ENCODE results near the gene ARL6IP6. TPM values are rescaled to one million over a fixed set of nuclear protein-coding genes. Genes with fewer than 3 reads are reported as not detected.

ARL6IP6 gene
- total and polyA plus RNA-seq, 10 of the 15 experiments (the other 5 are each of a cell fraction or from before 2014, with no cell fraction given): 15.8 to 87.3 (median 28.4) TPM

DNA sequence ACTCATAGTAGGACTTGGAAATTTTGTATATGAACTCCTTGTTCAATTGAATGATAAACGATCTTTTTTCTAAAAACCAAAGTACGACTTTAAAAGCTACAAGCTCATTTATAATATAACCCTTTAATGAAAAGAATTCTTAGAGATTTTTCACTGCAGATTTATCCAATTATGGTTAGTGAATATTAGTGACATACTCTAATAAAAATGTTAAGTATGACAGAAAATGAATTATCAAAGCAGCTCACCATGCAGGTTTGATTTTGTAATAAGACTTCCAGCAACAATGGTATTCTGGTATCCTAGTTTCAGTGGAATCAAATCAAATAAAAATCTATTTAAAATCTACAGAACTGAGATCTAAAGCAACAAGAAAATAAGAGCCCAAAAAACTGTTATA lies 39.6 kb upstream of the ARL6IP6 start:
- Histone ChIP-seq H3K9ac (ENCODE audit: control insufficient read depth, insufficient read depth, low read length) (no peak overlapping the region), H3K4me1 (ENCODE audit: control insufficient read depth, insufficient read depth, low read length) (no peaks in the 10 kb centered on the region), H3K79me2 (ENCODE audit: control insufficient read depth, insufficient read depth, low read length) (peaks cover 3% of the 10 kb centered on the region), H3K27me3 (replicated peaks in 1 of 2; ENCODE audit: control insufficient read depth in 2 of 2, insufficient read depth in 2 of 2, low read length in 1 of 2) (no peaks in the 10 kb centered on the region), H2AFZ (ENCODE audit: control insufficient read depth, low read depth, low read length) (no peak overlapping the region), H3K4me2 (ENCODE audit: control insufficient read depth, insufficient read depth) (no peak overlapping the region), H3K9me3 (replicated peaks; ENCODE audit: control insufficient read depth, insufficient read depth, low read length) (no peaks in the 10 kb centered on the region), H3K27ac (ENCODE audit: control insufficient read depth, insufficient read depth) (no peak overlapping the region), H4K20me1 (ENCODE audit: control insufficient read depth, insufficient read depth) (no peaks in the 10 kb centered on the region), H3K36me3 (ENCODE audit: control insufficient read depth in 2 of 2, insufficient read depth in 2 of 2, low read length in 1 of 2) (peaks cover 8 to 31% of the 10 kb centered on the region in 2 experiments), H3K4me3 (no peak overlapping the region)
- ChIA-PET CTCF (no interaction called here), POLR2A (no interaction called here), RAD21 (ENCODE audit: unreplicated experiment) (no interaction called here), SMC1A (ENCODE audit: uncharacterized antibody, unreplicated experiment) (no interaction called here)
- in situ Hi-C loops (cut with MboI): no loop called here
- ATAC-seq (no peak), FAIRE-seq (no peak), DNase-seq (ENCODE audit: low read depth, low spot score) (no peak)
- BruUV-seq (replicated peaks): no TSS peak
- intact Hi-C loops (cut with micrococcal nuclease; ENCODE audit: unreplicated experiment): no loop called here
- 100% methylated on average over 2 of the region's 2 CpGs for WGBS (ENCODE audit: insufficient coverage, insufficient replicate concordance, low lambda C conversion rate, missing lambda C conversion rate)
- TF ChIP-seq ASH2L (IDR thresholded peaks at IDR 0.05; ENCODE audit: borderline replicate concordance, low read depth): no peak
- TF ChIP-seq YBX1 (IDR thresholded peaks at IDR 0.05): no peak
- TF ChIP-seq SREBF1 (IDR thresholded peaks at IDR 0.05; ENCODE audit: low read length): no peak
- no peak for TF ChIP-seq IRF4 (IDR thresholded peaks at IDR 0.05; ENCODE audit: low read depth, low read length)
- no peak for TF ChIP-seq MTA3 (IDR thresholded peaks at IDR 0.05; ENCODE audit: borderline replicate concordance, low read length)
- no peak for TF ChIP-seq HDGF (IDR thresholded peaks at IDR 0.05)
- TF ChIP-seq, protein P1, sequence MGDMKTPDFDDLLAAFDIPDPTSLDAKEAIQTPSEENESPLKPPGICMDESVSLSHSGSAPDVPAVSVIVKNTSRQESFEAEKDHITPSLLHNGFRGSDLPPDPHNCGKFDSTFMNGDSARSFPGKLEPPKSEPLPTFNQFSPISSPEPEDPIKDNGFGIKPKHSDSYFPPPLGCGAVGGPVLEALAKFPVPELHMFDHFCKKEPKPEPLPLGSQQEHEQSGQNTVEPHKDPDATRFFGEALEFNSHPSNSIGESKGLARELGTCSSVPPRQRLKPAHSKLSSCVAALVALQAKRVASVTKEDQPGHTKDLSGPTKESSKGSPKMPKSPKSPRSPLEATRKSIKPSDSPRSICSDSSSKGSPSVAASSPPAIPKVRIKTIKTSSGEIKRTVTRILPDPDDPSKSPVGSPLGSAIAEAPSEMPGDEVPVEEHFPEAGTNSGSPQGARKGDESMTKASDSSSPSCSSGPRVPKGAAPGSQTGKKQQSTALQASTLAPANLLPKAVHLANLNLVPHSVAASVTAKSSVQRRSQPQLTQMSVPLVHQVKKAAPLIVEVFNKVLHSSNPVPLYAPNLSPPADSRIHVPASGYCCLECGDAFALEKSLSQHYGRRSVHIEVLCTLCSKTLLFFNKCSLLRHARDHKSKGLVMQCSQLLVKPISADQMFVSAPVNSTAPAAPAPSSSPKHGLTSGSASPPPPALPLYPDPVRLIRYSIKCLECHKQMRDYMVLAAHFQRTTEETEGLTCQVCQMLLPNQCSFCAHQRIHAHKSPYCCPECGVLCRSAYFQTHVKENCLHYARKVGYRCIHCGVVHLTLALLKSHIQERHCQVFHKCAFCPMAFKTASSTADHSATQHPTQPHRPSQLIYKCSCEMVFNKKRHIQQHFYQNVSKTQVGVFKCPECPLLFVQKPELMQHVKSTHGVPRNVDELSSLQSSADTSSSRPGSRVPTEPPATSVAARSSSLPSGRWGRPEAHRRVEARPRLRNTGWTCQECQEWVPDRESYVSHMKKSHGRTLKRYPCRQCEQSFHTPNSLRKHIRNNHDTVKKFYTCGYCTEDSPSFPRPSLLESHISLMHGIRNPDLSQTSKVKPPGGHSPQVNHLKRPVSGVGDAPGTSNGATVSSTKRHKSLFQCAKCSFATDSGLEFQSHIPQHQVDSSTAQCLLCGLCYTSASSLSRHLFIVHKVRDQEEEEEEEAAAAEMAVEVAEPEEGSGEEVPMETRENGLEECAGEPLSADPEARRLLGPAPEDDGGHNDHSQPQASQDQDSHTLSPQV (IDR thresholded peaks at IDR 0.05): no peak
- no peak for TF ChIP-seq EGR1 (IDR thresholded peaks at IDR 0.05; ENCODE audit: borderline replicate concordance in 1 of 2, low read depth in 2 of 2, low read length in 2 of 2)
- TF ChIP-seq DPF2 (IDR thresholded peaks at IDR 0.05): no peak
- TF ChIP-seq, protein P2, sequence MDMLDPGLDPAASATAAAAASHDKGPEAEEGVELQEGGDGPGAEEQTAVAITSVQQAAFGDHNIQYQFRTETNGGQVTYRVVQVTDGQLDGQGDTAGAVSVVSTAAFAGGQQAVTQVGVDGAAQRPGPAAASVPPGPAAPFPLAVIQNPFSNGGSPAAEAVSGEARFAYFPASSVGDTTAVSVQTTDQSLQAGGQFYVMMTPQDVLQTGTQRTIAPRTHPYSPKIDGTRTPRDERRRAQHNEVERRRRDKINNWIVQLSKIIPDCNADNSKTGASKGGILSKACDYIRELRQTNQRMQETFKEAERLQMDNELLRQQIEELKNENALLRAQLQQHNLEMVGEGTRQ (IDR thresholded peaks at IDR 0.05; ENCODE audit: borderline replicate concordance, low read depth, low read length): no peak
- TF ChIP-seq, protein P3, sequence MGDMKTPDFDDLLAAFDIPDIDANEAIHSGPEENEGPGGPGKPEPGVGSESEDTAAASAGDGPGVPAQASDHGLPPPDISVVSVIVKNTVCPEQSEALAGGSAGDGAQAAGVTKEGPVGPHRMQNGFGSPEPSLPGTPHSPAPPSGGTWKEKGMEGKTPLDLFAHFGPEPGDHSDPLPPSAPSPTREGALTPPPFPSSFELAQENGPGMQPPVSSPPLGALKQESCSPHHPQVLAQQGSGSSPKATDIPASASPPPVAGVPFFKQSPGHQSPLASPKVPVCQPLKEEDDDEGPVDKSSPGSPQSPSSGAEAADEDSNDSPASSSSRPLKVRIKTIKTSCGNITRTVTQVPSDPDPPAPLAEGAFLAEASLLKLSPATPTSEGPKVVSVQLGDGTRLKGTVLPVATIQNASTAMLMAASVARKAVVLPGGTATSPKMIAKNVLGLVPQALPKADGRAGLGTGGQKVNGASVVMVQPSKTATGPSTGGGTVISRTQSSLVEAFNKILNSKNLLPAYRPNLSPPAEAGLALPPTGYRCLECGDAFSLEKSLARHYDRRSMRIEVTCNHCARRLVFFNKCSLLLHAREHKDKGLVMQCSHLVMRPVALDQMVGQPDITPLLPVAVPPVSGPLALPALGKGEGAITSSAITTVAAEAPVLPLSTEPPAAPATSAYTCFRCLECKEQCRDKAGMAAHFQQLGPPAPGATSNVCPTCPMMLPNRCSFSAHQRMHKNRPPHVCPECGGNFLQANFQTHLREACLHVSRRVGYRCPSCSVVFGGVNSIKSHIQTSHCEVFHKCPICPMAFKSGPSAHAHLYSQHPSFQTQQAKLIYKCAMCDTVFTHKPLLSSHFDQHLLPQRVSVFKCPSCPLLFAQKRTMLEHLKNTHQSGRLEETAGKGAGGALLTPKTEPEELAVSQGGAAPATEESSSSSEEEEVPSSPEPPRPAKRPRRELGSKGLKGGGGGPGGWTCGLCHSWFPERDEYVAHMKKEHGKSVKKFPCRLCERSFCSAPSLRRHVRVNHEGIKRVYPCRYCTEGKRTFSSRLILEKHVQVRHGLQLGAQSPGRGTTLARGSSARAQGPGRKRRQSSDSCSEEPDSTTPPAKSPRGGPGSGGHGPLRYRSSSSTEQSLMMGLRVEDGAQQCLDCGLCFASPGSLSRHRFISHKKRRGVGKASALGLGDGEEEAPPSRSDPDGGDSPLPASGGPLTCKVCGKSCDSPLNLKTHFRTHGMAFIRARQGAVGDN (IDR thresholded peaks at IDR 0.05): no peak
- no peak for TF ChIP-seq FOS (IDR thresholded peaks at IDR 0.05; ENCODE audit: borderline replicate concordance, extremely low read depth, insufficient read length)
- TF ChIP-seq NFIC (IDR thresholded peaks at IDR 0.05; ENCODE audit: low read depth, low read length): no peak
- TF ChIP-seq KDM1A (IDR thresholded peaks at IDR 0.05; ENCODE audit: borderline replicate concordance): no peak
